ENCODE data around the gene B3GALT6. TPM values are rescaled to one million over a fixed set of nuclear protein-coding genes. Genes with fewer than 3 reads are reported as not detected.

B3GALT6 gene
- total RNA-seq, 1 donor from 2014 or later = 7.0 TPM

GRCh38 chr1:1264868-1265272 is 32.8 kb downstream of the B3GALT6 start:
- peak; percentile 9 for DNase-seq

- DNase-seq = no peak
These were observed 35.6 kb downstream of the B3GALT6 start for GRCh38 chr1:1267488-1268283.

- no peak for DNase-seq
These were observed 36.2 kb downstream of the B3GALT6 start for GRCh38 chr1:1268284-1268682.

- no peak for DNase-seq
These were observed 38.8 kb downstream of the B3GALT6 start for GRCh38 chr1:1270813-1271212.

- no peak for DNase-seq
These were observed 40.5 kb downstream of the B3GALT6 start for GRCh38 chr1:1272341-1273208.

GRCh38 chr1:1273209-1273511 is 41.1 kb downstream of the B3GALT6 start:
- no peak for DNase-seq

GRCh38 chr1:1273512-1274298 is 41.7 kb downstream of the B3GALT6 start, which contains the start of gene UBE2J2:
UBE2J2 (minus strand) TSS chr1:1273854; CDS start chr1:1267992, 5,862 bp downstream.
- peak; percentile 81 for DNase-seq

GRCh38 chr1:1274299-1274930 is 42.4 kb downstream of the B3GALT6 start:
- no peak for DNase-seq

- DNase-seq = no peak
These were observed 42.9 kb downstream of the B3GALT6 start for GRCh38 chr1:1274931-1275431.

- DNase-seq = no peak
These were observed 43.8 kb downstream of the B3GALT6 start for GRCh38 chr1:1275836-1276235.

- DNase-seq = no peak
These were observed 46.6 kb downstream of the B3GALT6 start for GRCh38 chr1:1278620-1279019.

GRCh38 chr1:1279028-1279427 is 47.0 kb downstream of the B3GALT6 start:
- DNase-seq = no peak

- no peak for DNase-seq
These were observed 48.9 kb downstream of the B3GALT6 start for GRCh38 chr1:1280782-1281481.

- DNase-seq = no peak
These were observed 49.7 kb downstream of the B3GALT6 start for GRCh38 chr1:1281533-1282321.

- no peak for DNase-seq
These were observed 51.0 kb downstream of the B3GALT6 start for GRCh38 chr1:1282998-1283397.

GRCh38 chr1:1283821-1284220 is 51.8 kb downstream of the B3GALT6 start:
- no peak for DNase-seq

Data from skin of body (tissue), 2 donors.